HUES64 (cell line): ENCODE results near the gene LIN28A. TPM values are rescaled to one million over a fixed set of nuclear protein-coding genes. Genes with fewer than 3 reads are reported as not detected.

Source experiments
- H3K27ac ChIP-seq: 2 replicates; pipeline ENCODE4 v1.7.0; 2013; ENCODE audit warnings: low read depth, low read length, inconsistent platforms
- H3K27me3 ChIP-seq: 2 replicates; pipeline ENCODE4 v1.6.1; 2013; ENCODE audit warnings: mild to moderate bottlenecking, low read length; ENCODE audit not compliant: insufficient read depth
- H3K36me3 ChIP-seq: 2 replicates; pipeline ENCODE4 v1.6.1; 2013; ENCODE audit warnings: mild to moderate bottlenecking, low read length; ENCODE audit not compliant: insufficient read depth
- H3K4me1 ChIP-seq: 2 replicates; pipeline ENCODE4 v1.6.1; 2013; ENCODE audit warnings: mild to moderate bottlenecking, low read length, moderate library complexity; ENCODE audit not compliant: insufficient read depth
- H3K4me3 ChIP-seq: 2 replicates; pipeline ENCODE4 v1.5.1; 2013; ENCODE audit warnings: mild to moderate bottlenecking, low read length, moderate library complexity
- H3K9ac ChIP-seq: 2 replicates; pipeline ENCODE4 v1.6.1; 2013; ENCODE audit warnings: mild to moderate bottlenecking, low read depth, low read length
- H3K9me3 ChIP-seq: 2 replicates; pipeline ENCODE4 v1.6.1; 2013; ENCODE audit warnings: low read depth, low read length; ENCODE audit not compliant: insufficient read depth
- WGBS: fragments of 150-250, 120-280 bp; methylation state at CpG from one replicate; pipeline ENCODE4 v1.1.7; 2013; ENCODE audit warnings: missing lambda C conversion rate; 5-methylcytosine and 5-hydroxymethylcytosine counted together
- polyA plus RNA-seq, 2 experiments: library from polyadenylated mRNA; stranded (reverse); fragments of 50-300 nt; gene quantifications; one replicate each; pipeline ENCODE4 v1.2.3, GENCODE V29; 2013

LIN28A gene, protein sequence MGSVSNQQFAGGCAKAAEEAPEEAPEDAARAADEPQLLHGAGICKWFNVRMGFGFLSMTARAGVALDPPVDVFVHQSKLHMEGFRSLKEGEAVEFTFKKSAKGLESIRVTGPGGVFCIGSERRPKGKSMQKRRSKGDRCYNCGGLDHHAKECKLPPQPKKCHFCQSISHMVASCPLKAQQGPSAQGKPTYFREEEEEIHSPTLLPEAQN
- polyA plus RNA-seq (2013, experiment 1 of 2): 552 TPM
- 531 TPM for polyA plus RNA-seq (2013, experiment 2 of 2)

GRCh38 chr1:26410706-26411623 is at the start of gene LIN28A:
Gene LIN28A, plus strand, starts transcription at chr1:26410817. Its CDS starts 75 bp downstream, at chr1:26410892.
- peak within 1 kb of the TSS; percentile 99 for H3K9ac ChIP-seq
- under 1% methylated on average over 70 of the region's 70 CpGs for WGBS
- peaks cover 44% of the 10 kb centered on the region for H3K36me3 ChIP-seq
- no peaks in the 10 kb centered on the region for H3K9me3 ChIP-seq
- peaks cover 29% of the 10 kb centered on the region for H3K4me1 ChIP-seq
- peak within 1 kb of the TSS; percentile 99 for H3K27ac ChIP-seq
- no peaks in the 10 kb centered on the region for H3K27me3 ChIP-seq
- H3K4me3 ChIP-seq: peak within 1 kb of the TSS; percentile 99

DNA sequence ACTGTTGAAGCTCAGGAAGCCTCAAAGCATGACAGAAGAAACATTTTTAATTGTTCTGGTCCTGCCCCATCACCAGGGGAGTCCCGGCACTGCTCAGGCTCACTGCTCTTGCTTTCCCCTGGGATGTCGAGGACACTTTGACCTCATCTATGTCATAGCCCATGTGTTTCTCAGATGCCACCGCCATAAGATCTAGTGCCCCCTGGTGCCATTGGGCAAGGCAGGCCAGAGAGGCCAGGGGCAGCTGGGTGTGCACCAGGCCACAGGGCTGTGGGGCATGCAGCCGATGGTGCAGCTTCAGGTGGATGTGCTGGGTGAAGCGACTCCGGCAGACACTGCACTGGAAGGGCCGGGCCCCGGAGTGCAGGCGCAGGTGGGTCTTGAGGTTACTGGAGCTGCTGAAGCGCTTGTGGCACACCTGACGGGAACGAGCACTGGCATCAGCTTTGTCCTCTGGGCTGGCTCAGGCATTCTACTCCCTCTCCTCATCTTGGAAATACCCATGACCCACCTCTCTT is 49.0 kb upstream of the LIN28A start:
- H3K27me3 ChIP-seq: peaks cover 51% of the 10 kb centered on the region
- no peak overlapping the region for H3K9ac ChIP-seq
- no peaks in the 10 kb centered on the region for H3K36me3 ChIP-seq
- H3K9me3 ChIP-seq: no peaks in the 10 kb centered on the region
- 91% methylated on average over 12 of the region's 12 CpGs for WGBS
- no peak overlapping the region for H3K4me3 ChIP-seq
- no peak overlapping the region for H3K27ac ChIP-seq
- peaks cover 8% of the 10 kb centered on the region for H3K4me1 ChIP-seq

GRCh38 chr1:26362331-26362730 is 48.3 kb upstream of the LIN28A start:
- H3K4me3 ChIP-seq: no peak overlapping the region
- no peaks in the 10 kb centered on the region for H3K9me3 ChIP-seq
- WGBS: 92% methylated on average over 3 of the region's 3 CpGs
- no peak overlapping the region for H3K9ac ChIP-seq
- H3K4me1 ChIP-seq: peaks cover 8% of the 10 kb centered on the region
- no peaks in the 10 kb centered on the region for H3K36me3 ChIP-seq
- no peak overlapping the region for H3K27ac ChIP-seq
- peaks cover 51% of the 10 kb centered on the region for H3K27me3 ChIP-seq

DNA sequence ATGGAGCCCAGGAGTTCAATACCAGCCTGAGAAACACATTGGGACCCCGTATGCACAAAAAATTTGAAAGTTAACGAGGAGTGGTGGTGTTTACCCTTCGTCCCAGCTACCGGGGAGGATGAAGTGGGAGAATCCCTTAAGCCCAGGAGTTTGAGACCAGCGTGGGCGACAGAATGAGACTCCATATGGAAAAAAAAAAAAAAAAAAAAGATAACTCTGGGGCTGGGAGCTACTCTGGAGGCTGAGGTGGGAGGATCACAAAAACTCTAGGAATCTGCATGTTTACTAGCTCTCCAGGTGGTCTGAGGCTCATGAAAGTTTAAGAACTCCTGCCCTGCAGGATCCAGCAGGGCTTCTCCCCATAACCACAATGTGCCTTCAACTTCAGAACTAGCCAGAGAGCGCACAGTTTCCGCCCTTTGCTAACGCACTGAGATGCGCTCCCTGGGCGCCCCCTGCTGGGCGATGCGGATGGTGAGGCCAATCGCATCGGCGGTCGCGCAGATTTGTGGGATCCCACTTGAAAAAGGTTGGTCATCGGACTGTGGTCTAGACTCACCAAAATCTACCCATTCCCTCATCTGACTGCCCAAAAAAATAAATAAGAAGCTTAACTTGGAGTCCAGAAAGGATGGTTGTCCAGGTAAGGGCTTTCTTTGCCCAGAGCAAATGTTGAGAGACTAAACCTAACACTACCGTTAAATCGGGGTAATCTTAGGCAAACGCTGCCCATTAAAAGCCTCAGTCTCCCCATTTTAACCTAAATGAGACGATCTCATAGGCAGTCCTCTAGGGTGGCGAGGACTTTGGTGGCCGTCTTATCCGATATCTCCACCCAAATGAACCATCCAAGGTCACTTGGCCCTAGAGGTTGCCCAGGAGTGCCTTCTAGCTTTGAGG is 46.8 kb upstream of the LIN28A start:
- WGBS: 37% methylated on average over 26 of the region's 26 CpGs
- H3K27ac ChIP-seq: no peak overlapping the region
- no peak overlapping the region for H3K4me3 ChIP-seq
- H3K27me3 ChIP-seq: peaks cover 51% of the 10 kb centered on the region
- peaks cover 4% of the 10 kb centered on the region for H3K4me1 ChIP-seq
- H3K36me3 ChIP-seq: no peaks in the 10 kb centered on the region
- H3K9me3 ChIP-seq: no peaks in the 10 kb centered on the region
- no peak overlapping the region for H3K9ac ChIP-seq

DNA sequence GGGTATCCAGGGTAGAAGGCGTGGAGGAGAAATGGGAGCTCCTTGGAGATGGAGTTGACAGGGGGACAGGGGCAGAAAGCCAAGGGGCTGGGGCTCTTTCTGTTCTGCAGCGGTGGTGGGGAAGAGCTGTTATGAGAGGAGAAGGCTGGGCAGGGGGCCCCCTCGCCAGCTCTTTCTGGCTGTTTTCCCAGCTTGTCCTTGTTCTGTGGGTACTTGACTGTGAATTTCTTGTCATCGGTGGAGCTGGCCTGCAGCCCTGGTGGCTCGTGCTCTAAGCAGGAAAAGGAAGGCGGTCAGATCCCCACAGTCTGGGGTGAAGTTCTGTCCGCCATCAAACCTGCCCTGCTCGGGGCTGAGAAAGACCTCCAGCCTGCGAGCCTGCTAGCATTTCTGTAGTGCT is 45.7 kb upstream of the LIN28A start:
- WGBS: 91% methylated on average over 9 of the region's 9 CpGs
- H3K4me1 ChIP-seq: no peaks in the 10 kb centered on the region; the same call in 1 of the 2 replicates
- peaks cover 39% of the 10 kb centered on the region for H3K27me3 ChIP-seq
- H3K9ac ChIP-seq: no peak overlapping the region
- no peaks in the 10 kb centered on the region for H3K36me3 ChIP-seq
- no peak overlapping the region for H3K4me3 ChIP-seq
- no peaks in the 10 kb centered on the region for H3K9me3 ChIP-seq
- no peak overlapping the region for H3K27ac ChIP-seq

DNA sequence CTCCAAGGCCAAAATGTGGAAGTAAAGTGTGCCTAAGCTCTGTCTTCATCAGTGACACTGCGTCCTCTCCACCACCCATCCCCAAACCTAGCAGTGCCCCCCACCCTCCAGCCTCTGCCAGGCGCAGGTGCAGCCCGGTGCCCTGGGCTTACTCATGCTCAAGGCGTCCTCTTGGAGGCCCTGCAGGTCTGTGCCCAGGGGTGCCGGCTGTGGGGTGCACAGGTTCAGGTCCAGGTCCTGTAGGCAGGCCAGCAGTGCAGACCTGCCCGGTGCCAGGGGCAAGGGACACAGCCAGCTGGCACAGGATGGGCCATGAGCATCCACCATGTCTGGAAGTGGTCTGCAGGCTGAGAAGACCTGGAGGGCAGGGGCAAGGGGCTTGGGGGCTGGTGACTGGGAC is 43.2 kb upstream of the LIN28A start:
- no peaks in the 10 kb centered on the region for H3K9me3 ChIP-seq
- WGBS: 91% methylated on average over 6 of the region's 6 CpGs
- H3K27me3 ChIP-seq: peaks cover 14% of the 10 kb centered on the region
- H3K4me1 ChIP-seq: no peaks in the 10 kb centered on the region
- no peak overlapping the region for H3K27ac ChIP-seq
- no peak overlapping the region for H3K9ac ChIP-seq
- no peaks in the 10 kb centered on the region for H3K36me3 ChIP-seq
- no peak overlapping the region for H3K4me3 ChIP-seq

GRCh38 chr1:26368006-26368405 is 42.6 kb upstream of the LIN28A start:
- 89% methylated on average over 4 of the region's 4 CpGs for WGBS
- no peaks in the 10 kb centered on the region for H3K4me1 ChIP-seq

GRCh38 chr1:26368486-26368885 is 42.1 kb upstream of the LIN28A start:
- Histone ChIP-seq H3K36me3 (no peaks in the 10 kb centered on the region), H3K9ac (no peak overlapping the region), H3K27me3 (peaks cover 12% of the 10 kb centered on the region), H3K4me1 (no peaks in the 10 kb centered on the region), H3K4me3 (no peak overlapping the region), H3K9me3 (no peaks in the 10 kb centered on the region), H3K27ac (no peak overlapping the region)
- 94% methylated on average over 3 of the region's 3 CpGs for WGBS

More at GRCh38 chr1:26368006-26368405, 42.6 kb upstream of the LIN28A start:
- Histone ChIP-seq H3K27ac (no peak overlapping the region), H3K36me3 (no peaks in the 10 kb centered on the region), H3K4me3 (no peak overlapping the region), H3K9me3 (no peaks in the 10 kb centered on the region), H3K9ac (no peak overlapping the region), H3K27me3 (peaks cover 12% of the 10 kb centered on the region)

- no peak overlapping the region for H3K27ac ChIP-seq
- H3K4me3 ChIP-seq: no peak overlapping the region
- no peak overlapping the region for H3K9ac ChIP-seq
- no peaks in the 10 kb centered on the region for H3K36me3 ChIP-seq
- no peaks in the 10 kb centered on the region for H3K9me3 ChIP-seq
- H3K27me3 ChIP-seq: no peaks in the 10 kb centered on the region
- H3K4me1 ChIP-seq: peaks cover 5% of the 10 kb centered on the region; the same call in 1 of the 2 replicates
- 74% methylated on average over 6 of the region's 6 CpGs for WGBS
These were observed 39.8 kb upstream of the LIN28A start for GRCh38 chr1:26370591-26371382.

DNA sequence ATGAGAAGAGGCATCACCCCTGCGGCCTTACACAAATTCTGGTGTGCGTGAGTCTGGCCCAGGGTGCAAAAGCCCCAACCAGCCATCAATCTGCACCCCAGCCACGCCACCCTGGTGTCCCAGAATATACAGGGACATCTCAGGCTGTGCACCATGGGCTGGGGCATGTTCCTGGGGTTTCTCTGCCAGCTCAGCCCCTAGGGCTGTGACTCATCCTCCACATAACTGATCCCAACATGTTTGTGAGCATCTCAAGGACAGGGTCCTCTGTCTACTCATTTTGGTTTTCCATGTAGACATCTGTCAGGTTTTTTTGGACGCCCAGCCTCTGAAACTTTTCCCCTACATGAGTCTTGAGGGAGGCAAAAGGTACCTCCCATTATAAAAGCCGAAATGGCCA is 38.6 kb upstream of the LIN28A start:
- WGBS: 92% methylated on average over 5 of the region's 5 CpGs
- Histone ChIP-seq H3K4me1 (peaks cover 5% of the 10 kb centered on the region; the same call in 1 of the 2 replicates), H3K4me3 (no peak overlapping the region), H3K27ac (no peak overlapping the region), H3K9ac (no peak overlapping the region), H3K27me3 (no peaks in the 10 kb centered on the region), H3K9me3 (no peaks in the 10 kb centered on the region), H3K36me3 (no peaks in the 10 kb centered on the region)
